IMR-90 (cell line): ENCODE data around the gene TNFRSF13B. TPM values are rescaled to one million over a fixed set of nuclear protein-coding genes. Genes with fewer than 3 reads are reported as not detected.

Source experiments
- ATAC-seq: fragments of 200-7000 bp; cut with Tn5 transposase; 2 replicates; pipeline ENCODE4 v1.9.1; 2020; ENCODE audit warnings: low read depth, mild to moderate bottlenecking, moderate library complexity
- BruUV-seq: library from RNA; stranded (reverse); fragments of 400-500 nt; replicated peaks from 2 replicates; lab custom pipeline; 2021; lab: Mats Ljungman, UMichigan
- CTCF ChIA-PET: fragments of 300-600 bp; formaldehyde crosslinking; extraction: SDS; loops from one replicate; lab custom pipeline; 2021; ENCODE audit warnings: antibody characterized with exemption; lab: Yijun Ruan, JAX
- POLR2A ChIA-PET: fragments of 300-600 bp; sonication (Branson Sonifier 250); formaldehyde crosslinking; loops from one replicate; lab custom pipeline; 2022; ENCODE audit warnings: antibody characterized with exemption; ENCODE audit not compliant: unreplicated experiment; lab: Charles Lee
- DNase-seq: peaks from one replicate; pipeline ENCODE4 v3.0.0; 2013
- H2AFZ ChIP-seq: replicated peaks from 2 replicates; pipeline ENCODE3; 2013; ENCODE audit warnings: low read length, mild to moderate bottlenecking; ENCODE audit not compliant: poor library complexity
- H2AK5ac ChIP-seq: 2 replicates; pipeline ENCODE4 v1.6.1; 2013; ENCODE audit warnings: low read depth, low read length, inconsistent platforms
- H2AK9ac ChIP-seq: replicated peaks from 2 replicates; pipeline ENCODE3; 2013; ENCODE audit warnings: mild to moderate bottlenecking, low read depth, low read length, moderate library complexity; ENCODE audit not compliant: poor library complexity
- H2BK120ac ChIP-seq: 2 replicates; pipeline ENCODE4 v1.6.1; 2013; ENCODE audit warnings: low read depth, low read length, inconsistent platforms
- H2BK15ac ChIP-seq: 3 replicates; pipeline ENCODE4 v1.6.1; 2013; ENCODE audit warnings: low read depth, low read length, inconsistent platforms
- H2BK20ac ChIP-seq: 2 replicates; pipeline ENCODE4 v1.6.1; 2013; ENCODE audit warnings: low read depth, mild to moderate bottlenecking, inconsistent platforms, low read length, moderate library complexity
- H2BK5ac ChIP-seq: 2 replicates; pipeline ENCODE4 v1.6.1; 2013; ENCODE audit warnings: mild to moderate bottlenecking, low read depth, low read length, inconsistent platforms; ENCODE audit not compliant: poor library complexity, severe bottlenecking
- H3K14ac ChIP-seq: replicated peaks from 2 replicates; pipeline ENCODE4 v1.6.1; 2013; ENCODE audit warnings: low read depth, low read length, inconsistent platforms
- H3K18ac ChIP-seq: 2 replicates; pipeline ENCODE4 v1.6.1; 2013; ENCODE audit warnings: low read depth, low read length, control low read depth
- H3K23ac ChIP-seq: 2 replicates; pipeline ENCODE4 v1.6.1; 2013; ENCODE audit warnings: low read depth, low read length, inconsistent platforms
- H3K27ac ChIP-seq: 2 replicates; pipeline ENCODE4 v1.5.1; 2013; ENCODE audit warnings: mild to moderate bottlenecking, control low read depth, low read length; ENCODE audit not compliant: insufficient read depth
- H3K27me3 ChIP-seq: 2 replicates; pipeline ENCODE4 v1.6.1; 2013; ENCODE audit warnings: low read length; ENCODE audit not compliant: control insufficient read depth, insufficient read depth
- H3K36me3 ChIP-seq: 2 replicates; pipeline ENCODE4 v1.6.1; 2013; ENCODE audit warnings: low read length, mixed read lengths; ENCODE audit not compliant: control insufficient read depth, insufficient read depth
- H3K4ac ChIP-seq: 2 replicates; pipeline ENCODE4 v1.6.1; 2013; ENCODE audit warnings: low read depth, low read length, inconsistent platforms
- H3K4me1 ChIP-seq: 2 replicates; pipeline ENCODE4 v1.6.1; 2013; ENCODE audit warnings: low read length, mixed read lengths; ENCODE audit not compliant: control insufficient read depth, insufficient read depth
- H3K4me2 ChIP-seq: 2 replicates; pipeline ENCODE4 v1.6.1; 2013; ENCODE audit warnings: low read depth, mild to moderate bottlenecking, control low read depth, low read length, moderate library complexity
- H3K4me3 ChIP-seq: 2 replicates; pipeline ENCODE4 v1.5.1; 2013; ENCODE audit warnings: low read depth, mild to moderate bottlenecking, control low read depth, low read length, moderate library complexity; ENCODE audit not compliant: insufficient read depth
- H3K56ac ChIP-seq: 2 replicates; pipeline ENCODE4 v1.6.1; 2013; ENCODE audit warnings: low read length, inconsistent platforms; ENCODE audit not compliant: insufficient read depth; ENCODE audit errors: extremely low read depth
- H3K79me1 ChIP-seq, 2 experiments: 2 replicates each; pipeline ENCODE4 v1.6.1; 2013; ENCODE audit warnings: low read length in 2 of 2, inconsistent platforms in 1 of 2, low read depth in 1 of 2
- H3K9ac ChIP-seq: 2 replicates; pipeline ENCODE4 v1.6.1; 2013; ENCODE audit warnings: low read depth, low read length, control low read depth
- H3K9me1 ChIP-seq: 2 replicates; pipeline ENCODE4 v1.6.1; 2013; ENCODE audit warnings: low read length, inconsistent platforms; ENCODE audit not compliant: insufficient read depth
- H3K9me3 ChIP-seq: 2 replicates; pipeline ENCODE4 v1.6.1; 2013; ENCODE audit warnings: low read length; ENCODE audit not compliant: control insufficient read depth, insufficient read depth
- H4K20me1 ChIP-seq: 2 replicates; pipeline ENCODE4 v1.6.1; 2013; ENCODE audit warnings: low read length, inconsistent platforms; ENCODE audit not compliant: insufficient read depth
- H4K5ac ChIP-seq: 2 replicates; pipeline ENCODE4 v1.6.1; 2013; ENCODE audit warnings: mild to moderate bottlenecking, low read depth, low read length, control low read depth
- H4K8ac ChIP-seq, 2 experiments: 2 replicates each; pipeline ENCODE4 v1.6.1; 2013; ENCODE audit warnings: low read depth in 2 of 2, low read length in 2 of 2, control low read depth in 1 of 2, inconsistent platforms in 1 of 2
- H4K91ac ChIP-seq: 2 replicates; pipeline ENCODE4 v1.6.1; 2013; ENCODE audit warnings: low read depth, low read length, inconsistent platforms; ENCODE audit not compliant: insufficient read depth
- CHD1 ChIP-seq: IDR thresholded peaks from 2 replicates; pipeline ENCODE4 v1.6.1; 2012; ENCODE audit warnings: low read depth, low read length, improper control_type of control experiment
- CTCF ChIP-seq: conservative IDR thresholded peaks from 2 replicates; pipeline ENCODE4 v1.5.1; 2012; ENCODE audit warnings: mild to moderate bottlenecking, low read depth, low read length, improper control_type of control experiment
- MAFK ChIP-seq: IDR thresholded peaks from 2 replicates; pipeline ENCODE4 v1.6.1; 2012; ENCODE audit warnings: low read depth, low read length, improper control_type of control experiment
- MXI1 ChIP-seq: IDR thresholded peaks from 2 replicates; pipeline ENCODE4 v1.6.1; 2012; ENCODE audit warnings: low read depth, mild to moderate bottlenecking, low read length, moderate library complexity, borderline replicate concordance
- NFE2L2 ChIP-seq: fragments of 150-350 bp; IDR thresholded peaks from 2 replicates; pipeline ENCODE4 v1.6.1; 2016; ENCODE audit warnings: low read depth, mild to moderate bottlenecking, low read length
- RAD21 ChIP-seq: IDR thresholded peaks from 2 replicates; pipeline ENCODE4 v1.6.1; 2012; ENCODE audit warnings: low read length, improper control_type of control experiment
- SMC3 ChIP-seq: fragments of 150-350 bp; IDR thresholded peaks from 2 replicates; pipeline ENCODE4 v1.6.1; 2016; ENCODE audit warnings: low read depth, mild to moderate bottlenecking, antibody characterized with exemption, low read length, moderate library complexity
- WGBS, 2 experiments: methylation state at CpG; one replicate each; pipeline versions ENCODE4 v1.1.5 to v1.1.7; 2013; ENCODE audit warnings: missing lambda C conversion rate in 2 of 2; ENCODE audit not compliant: insufficient read length in 1 of 2; ENCODE audit errors: extremely low coverage in 2 of 2; 5-methylcytosine and 5-hydroxymethylcytosine counted together
- dilution Hi-C: fragments of 300-500 bp; cut with HindIII; formaldehyde crosslinking; loops from one replicate; pipeline ENCODE4 v1.14.3; 2018; ENCODE audit warnings: low sequenced_read_pairs; ENCODE audit not compliant: unreplicated experiment
- in situ Hi-C: fragments of 300-500 bp; cut with MboI; formaldehyde crosslinking; loops from 3 replicates; pipeline ENCODE4 v1.14.3; 2019; ENCODE audit warnings: low sequenced_read_pairs, inconsistent platforms, mixed read lengths
- intact Hi-C: fragments of 100-400 bp; cut with micrococcal nuclease; formaldehyde crosslinking; loops from 2 replicates; pipeline ENCODE4 v1.10.0; 2022
- polyA plus RNA-seq, 3 experiments: library from polyadenylated mRNA; depleted of rRNA; stranded (reverse); fragments of >200 nt; gene quantifications; 2 replicates each; pipeline ENCODE4 v1.2.3, GENCODE V29; 2012; ENCODE audit warnings: low replicate concordance in 1 of 3
- total RNA-seq: library from RNA; depleted of rRNA; stranded (reverse); fragments of >200 nt; gene quantifications from 2 replicates; pipeline ENCODE4 v1.2.3, GENCODE V29; 2012

The TNFRSF13B gene
- total and polyA plus RNA-seq, 2 of the 4 experiments (the other 2 are of a cell fraction): not detected

GRCh38 chr17:16926571-16927451 is 45.1 kb downstream of the TNFRSF13B start:
- Histone ChIP-seq H2AK5ac (no peak overlapping the region), H4K20me1 (no peaks in the 10 kb centered on the region), H3K9me3 (no peaks in the 10 kb centered on the region), H2BK120ac (no peak overlapping the region), H3K79me1 (no peaks in the 10 kb centered on the region), H4K5ac (no peak overlapping the region), H3K36me3 (no peaks in the 10 kb centered on the region), H4K8ac (no peak overlapping the region), H3K4ac (no peak overlapping the region), H3K9me1 (no peaks in the 10 kb centered on the region), H3K27ac (no peak overlapping the region), H3K56ac (no peak overlapping the region), H2BK15ac (no peak overlapping the region), H3K14ac (no peak overlapping the region), H3K18ac (no peak overlapping the region), H3K4me1 (no peaks in the 10 kb centered on the region), H4K91ac (no peak overlapping the region), H2AK9ac (no peak overlapping the region), H3K4me3 (no peak overlapping the region), H3K23ac (no peak overlapping the region), H3K27me3 (peaks cover 38% of the 10 kb centered on the region), H2BK20ac (no peak overlapping the region), H3K9ac (no peak overlapping the region), H2AFZ (no peak overlapping the region), H2BK5ac (no peak overlapping the region), H3K4me2 (no peak overlapping the region)
- POLR2A ChIA-PET: no interaction called here
- in situ Hi-C loops (no loop called here), intact Hi-C loops (no loop called here), dilution Hi-C loops (no loop called here)
- DNase-seq: no peak
- ATAC-seq: no peak
- CTCF ChIA-PET: no interaction called here
- BruUV-seq: no TSS peak
- WGBS, 2 experiments: 95% methylated on average over 3 of the region's 18 CpGs; no CpG with 5 or more reads in 1 of the 2 experiments
- no peak for TF ChIP-seq CHD1
- no peak for TF ChIP-seq MXI1
- TF ChIP-seq SMC3: no peak
- TF ChIP-seq CTCF: no peak
- no peak for TF ChIP-seq MAFK
- no peak for TF ChIP-seq NFE2L2
- TF ChIP-seq RAD21: no peak
